HK-2 (cell line): ENCODE measurements around the gene SERPINA10.

Source experiments
- DNase-seq: peaks from one replicate; pipeline ENCODE4 v3.0.0-alpha.2; 2018; ENCODE audit not compliant: unreplicated experiment

The SERPINA10 gene

DNA sequence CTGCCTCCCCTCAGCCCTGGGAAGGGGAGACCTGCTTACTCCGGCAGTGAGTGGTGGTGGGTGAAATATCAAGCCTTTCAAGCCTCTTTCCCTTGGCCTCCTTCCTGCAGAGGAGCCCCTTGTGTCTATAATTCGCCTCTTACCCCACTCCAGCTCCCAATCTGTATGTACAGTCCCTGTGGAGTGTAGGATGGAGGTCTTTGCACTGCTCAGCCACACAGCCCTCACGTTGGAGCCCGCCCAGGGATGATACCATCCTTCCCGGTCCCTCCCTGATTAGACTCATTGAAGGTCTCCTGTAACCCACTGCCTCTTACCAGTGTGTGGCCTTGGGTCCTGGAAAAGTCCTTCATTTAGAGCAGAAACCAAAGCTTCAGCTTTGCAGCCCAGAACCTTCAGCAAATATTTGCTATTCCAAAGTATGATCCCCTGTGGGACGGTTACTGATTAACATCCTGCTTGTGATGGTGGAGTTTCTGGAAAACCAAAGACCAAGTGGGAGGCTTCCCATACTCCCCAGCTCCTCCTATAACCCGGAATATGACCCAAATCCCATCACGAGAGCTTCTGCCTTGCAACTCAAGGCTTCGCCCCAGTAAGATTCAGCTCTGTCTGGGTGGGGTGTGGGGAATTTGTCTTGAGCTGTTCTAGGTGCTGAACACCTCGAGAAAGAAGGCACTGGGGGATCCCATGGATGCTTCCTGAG is at the start of gene SERPINA10:
TSS of gene SERPINA10 (minus strand) at position 397 of the 706 bp plus-strand sequence. CDS start 2,675 bp downstream, outside the sequence.
- DNase-seq = no peak

GRCh38 chr14:94342334-94342934 is 49.4 kb upstream of the SERPINA10 start:
- peak; percentile 75 for DNase-seq

DNA sequence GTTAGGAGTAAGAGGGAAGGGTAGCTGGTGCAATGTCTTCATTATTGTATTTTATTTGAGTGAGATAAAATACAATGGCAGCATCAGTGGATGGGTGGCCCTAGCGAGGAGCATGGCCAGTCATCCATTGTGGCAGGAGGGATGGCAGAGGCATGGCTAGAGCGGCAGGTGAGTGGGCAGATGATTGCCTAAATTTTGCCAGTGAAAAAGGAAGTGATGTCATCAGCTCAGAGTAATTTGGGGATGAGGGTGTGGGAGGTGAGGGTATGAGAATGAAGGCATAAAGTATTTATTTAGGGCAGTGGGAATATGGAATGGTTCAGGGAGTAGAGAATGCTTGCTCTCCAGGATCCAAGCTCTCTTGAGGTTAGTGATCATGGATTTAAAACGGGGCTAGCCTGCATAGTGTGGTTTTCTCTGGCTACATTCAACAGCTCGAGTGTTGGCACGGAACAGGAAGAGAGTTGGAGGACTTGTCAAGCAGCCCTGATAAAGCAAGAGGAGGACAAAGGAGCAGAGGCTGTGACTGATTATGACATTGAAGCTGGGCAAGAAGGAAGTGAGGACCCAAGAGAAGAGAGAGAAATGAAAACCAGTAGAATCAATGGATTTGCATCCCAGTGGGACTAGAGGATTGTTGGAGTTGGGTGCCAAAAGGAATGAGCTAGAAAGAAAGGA is 48.7 kb upstream of the SERPINA10 start:
- no peak for DNase-seq

- DNase-seq = no peak
These were observed 47.5 kb upstream of the SERPINA10 start for GRCh38 chr14:94340533-94340932.

GRCh38 chr14:94338023-94338422 is 45.0 kb upstream of the SERPINA10 start:
- no peak for DNase-seq

- DNase-seq = no peak
These were observed 44.2 kb upstream of the SERPINA10 start for GRCh38 chr14:94337274-94337673.

DNA sequence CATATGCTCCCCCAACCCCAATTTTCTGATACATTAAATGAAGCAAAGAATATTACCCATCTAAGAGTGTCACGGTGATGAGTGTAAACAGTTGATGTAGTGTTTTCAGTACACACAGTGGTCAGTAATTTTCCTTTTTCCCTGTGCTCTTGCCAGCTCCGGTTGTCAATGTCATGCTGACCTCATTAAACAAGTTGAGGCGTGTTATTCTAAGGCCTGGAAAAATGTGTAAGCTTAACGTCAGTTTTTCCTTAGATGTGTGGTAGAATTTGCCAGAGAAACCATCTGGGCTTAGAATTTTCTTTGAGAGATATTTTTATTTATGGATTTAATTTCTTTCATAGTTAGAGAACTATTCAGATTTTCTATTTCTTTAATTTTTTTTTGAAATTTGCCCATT is 41.8 kb upstream of the SERPINA10 start:
- no peak for DNase-seq

- DNase-seq = no peak
These were observed 39.5 kb upstream of the SERPINA10 start for GRCh38 chr14:94332587-94332986.

- no peak for DNase-seq
These were observed 39.1 kb upstream of the SERPINA10 start for GRCh38 chr14:94332063-94332583.

DNA sequence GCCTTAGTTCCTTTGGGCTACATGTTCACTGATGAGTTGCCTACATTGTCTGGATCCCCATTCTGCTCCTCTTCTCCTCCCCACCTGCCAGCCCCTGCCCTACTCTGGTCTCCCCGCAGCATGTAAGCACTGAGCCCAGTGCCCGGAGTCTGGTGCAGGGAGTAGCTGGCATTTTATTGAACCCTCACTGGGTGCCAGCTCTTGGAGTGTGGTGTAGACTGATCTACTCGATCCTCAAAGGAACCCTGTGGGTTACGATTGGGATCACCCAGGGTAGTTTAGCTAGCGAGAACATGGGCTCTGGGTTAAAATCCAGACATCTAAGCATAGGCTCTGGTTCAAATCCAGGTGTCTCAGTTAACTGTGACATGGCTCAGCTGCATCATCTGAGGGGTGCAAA is 38.4 kb upstream of the SERPINA10 start:
- no peak for DNase-seq

GRCh38 chr14:94330857-94331256 is 37.8 kb upstream of the SERPINA10 start:
- no peak for DNase-seq

GRCh38 chr14:94330432-94330831 is 37.4 kb upstream of the SERPINA10 start:
- DNase-seq = no peak

- DNase-seq = no peak
These were observed 36.8 kb upstream of the SERPINA10 start for GRCh38 chr14:94329857-94330256.

GRCh38 chr14:94328196-94328595 is 35.1 kb upstream of the SERPINA10 start:
- DNase-seq = peak; percentile 67

GRCh38 chr14:94322648-94323570 is 29.8 kb upstream of the SERPINA10 start, which contains the start of gene SERPINA6:
TSS of gene SERPINA6 (minus strand) at chr14:94323336. CDS start at chr14:94314648, 8,688 bp downstream.
- DNase-seq = peak; percentile 69

DNA sequence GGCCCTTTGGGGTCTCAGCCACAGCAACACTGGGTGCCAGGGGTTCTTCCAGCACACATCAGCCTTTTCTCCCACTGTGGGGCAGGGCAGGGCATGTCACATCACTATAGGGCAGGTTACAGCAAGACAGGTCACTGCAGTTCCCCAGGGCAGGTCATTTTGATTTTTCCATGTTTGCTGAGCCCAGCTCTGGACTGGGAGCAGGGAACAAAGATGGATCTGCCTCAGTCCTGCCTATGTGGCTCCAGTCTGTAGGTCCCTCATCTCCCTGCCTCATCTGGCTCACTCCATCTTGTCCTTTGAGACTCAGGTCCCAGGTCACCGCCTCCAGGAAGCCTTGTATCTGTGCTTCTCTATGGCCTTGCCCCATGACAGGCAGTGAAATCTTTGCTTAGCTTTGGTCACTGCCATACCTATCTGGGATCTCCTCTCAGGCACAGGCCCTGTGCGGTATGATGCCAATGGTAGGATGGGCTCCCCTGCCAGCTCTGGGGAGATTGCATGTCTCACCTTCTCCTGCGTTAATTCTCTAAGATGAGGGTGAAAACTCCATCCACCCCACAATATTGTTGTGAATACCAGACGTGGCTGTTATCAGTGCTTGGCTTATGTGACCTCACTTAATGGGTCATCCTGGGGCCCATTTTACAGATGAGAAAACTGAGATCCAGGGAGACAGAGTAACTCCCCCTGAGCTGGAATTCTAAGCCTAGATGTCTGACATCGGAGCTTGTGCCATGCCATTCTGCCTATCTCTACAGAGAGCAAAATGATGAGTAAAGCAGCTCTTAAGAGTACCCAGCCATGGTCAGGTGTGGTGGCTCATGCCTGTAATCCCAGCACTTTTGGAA is 28.6 kb upstream of the SERPINA10 start:
- no peak for DNase-seq

DNA sequence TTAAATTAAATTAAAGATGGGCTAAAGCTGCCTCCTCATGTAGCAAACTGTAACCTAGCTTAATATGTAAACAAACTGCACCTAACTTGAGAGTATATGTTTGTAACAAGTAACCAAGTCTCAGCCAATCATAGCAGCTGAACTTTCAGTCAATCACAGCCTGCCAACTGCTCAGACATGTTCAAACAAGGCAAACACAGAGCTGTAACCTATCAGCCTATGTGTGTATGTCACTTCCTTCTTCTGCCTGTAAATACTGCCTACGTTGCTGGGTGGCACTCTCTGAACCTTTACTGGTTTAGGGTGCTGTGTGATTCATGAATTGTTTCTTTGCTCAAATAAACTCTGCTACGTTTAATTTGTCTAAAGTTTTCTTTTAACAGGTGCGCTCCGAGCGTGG is 27.2 kb upstream of the SERPINA10 start:
- no peak for DNase-seq

DNA sequence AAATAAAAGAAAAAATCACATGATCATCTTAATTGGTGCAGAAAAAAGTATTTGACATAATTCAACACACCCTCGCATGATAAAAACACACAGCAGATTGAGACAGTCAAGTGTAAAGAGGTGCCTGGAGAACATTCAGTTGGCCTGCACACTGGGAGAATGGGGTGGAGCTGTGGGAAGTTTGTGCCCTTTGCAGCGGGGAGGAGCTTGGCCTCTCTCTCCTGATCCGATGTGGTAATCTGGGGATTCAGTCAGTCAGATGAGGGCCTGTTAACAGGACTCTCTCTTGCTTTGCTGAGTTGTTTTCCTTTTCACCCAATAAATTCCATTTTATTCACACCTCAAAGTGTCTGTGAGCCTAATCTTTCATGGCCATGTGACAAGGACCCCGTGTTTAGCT is 24.2 kb upstream of the SERPINA10 start:
- DNase-seq = no peak

GRCh38 chr14:94316692-94317091 is 23.6 kb upstream of the SERPINA10 start:
- no peak for DNase-seq

- no peak for DNase-seq
These were observed 21.8 kb upstream of the SERPINA10 start for GRCh38 chr14:94314890-94315289.
